HG03103 (cell line): Measurements from ENCODE around the gene UTRN.

Experiments used
- ATAC-seq: cut with Tn5 transposase; IDR thresholded peaks from one replicate; pipeline ENCODE4 v1.9.1; 2021; ENCODE audit warnings: low read depth; ENCODE audit not compliant: unreplicated experiment

UTRN gene

GRCh38 chr6:144279484-144280150, 5.5 kb upstream of the UTRN start:
- no peak for ATAC-seq

GRCh38 chr6:144283646-144284477, 1.3 kb upstream of the UTRN start:
- no peak for ATAC-seq

- ATAC-seq: no peak
Observed at GRCh38 chr6:144284478-144284782, 705 bp upstream of the UTRN start.

- no peak for ATAC-seq
Observed at GRCh38 chr6:144285548-144285797, 338 bp downstream of the UTRN start.

GRCh38 chr6:144285798-144286502, 815 bp downstream of the UTRN start:
- ATAC-seq: no peak

GRCh38 chr6:144286503-144287393, 1.6 kb downstream of the UTRN start:
- no peak for ATAC-seq

- no peak for ATAC-seq
Observed at GRCh38 chr6:144289006-144289405, 3.9 kb downstream of the UTRN start.

GRCh38 chr6:144292372-144292771, 7.2 kb downstream of the UTRN start:
- no peak for ATAC-seq

- no peak for ATAC-seq
Observed at GRCh38 chr6:144294016-144294415, 8.9 kb downstream of the UTRN start.

- no peak for ATAC-seq
Observed at GRCh38 chr6:144295211-144295610, 10.1 kb downstream of the UTRN start.

GRCh38 chr6:144295981-144296767, 11.0 kb downstream of the UTRN start:
- no peak for ATAC-seq

- ATAC-seq: no peak
Observed at GRCh38 chr6:144296973-144297372, 11.8 kb downstream of the UTRN start.

GRCh38 chr6:144297511-144298100, 12.5 kb downstream of the UTRN start:
- ATAC-seq: no peak

- ATAC-seq: no peak
Observed at GRCh38 chr6:144298194-144298593, 13.1 kb downstream of the UTRN start.

- no peak for ATAC-seq
Observed at GRCh38 chr6:144298916-144299315, 13.8 kb downstream of the UTRN start.

- ATAC-seq: no peak
Observed at GRCh38 chr6:144302701-144303372, 17.7 kb downstream of the UTRN start.

GRCh38 chr6:144304223-144304848, 19.2 kb downstream of the UTRN start:
- ATAC-seq: no peak

GRCh38 chr6:144305567-144305966, 20.4 kb downstream of the UTRN start:
- ATAC-seq: no peak

- no peak for ATAC-seq
Observed at GRCh38 chr6:144305985-144306384, 20.9 kb downstream of the UTRN start.
